Measurements from ENCODE around the gene KIAA0319L.
"Not testable (repeated sequence)": the region's sequence is repeated elsewhere in the genome, so short reads cannot be mapped to it uniquely, and the experiment has no call there.

KIAA0319L gene

GRCh38 chr1:35475356-35475755 is 81.8 kb downstream of the KIAA0319L start:
- H3F3A ChIP-seq (ENCODE audit: control insufficient read depth, insufficient read depth) = no peaks in the 10 kb centered on the region
- no peaks in the 10 kb centered on the region for H3K79me2 ChIP-seq (ENCODE audit: control insufficient read depth, low read length)
- H3K4me3 ChIP-seq (ENCODE audit: low read length) = no peak overlapping the region
- peaks cover 4% of the 10 kb centered on the region; the same call in 1 of the 2 replicates for H3K36me3 ChIP-seq (ENCODE audit: control insufficient read depth, low read length)
- H3K9me2 ChIP-seq (replicated peaks; ENCODE audit: control insufficient read depth, low read length) = no peaks in the 10 kb centered on the region
- no peaks in the 10 kb centered on the region for H4K20me1 ChIP-seq (ENCODE audit: control insufficient read depth, insufficient read depth, low read depth, low read length)
- H3K27ac ChIP-seq (ENCODE audit: low read depth, low read length) = no peak overlapping the region
- no peaks in the 10 kb centered on the region for H3K4me1 ChIP-seq (ENCODE audit: control insufficient read depth, low read length)
- H3K4me2 ChIP-seq (ENCODE audit: low read length) = no peak overlapping the region
- H3K9me3 ChIP-seq (ENCODE audit: control insufficient read depth, insufficient read depth, low read length) = no peaks in the 10 kb centered on the region
- no peaks in the 10 kb centered on the region for H3K27me3 ChIP-seq (ENCODE audit: control insufficient read depth, low read length)
- TF ChIP-seq, protein P1, sequence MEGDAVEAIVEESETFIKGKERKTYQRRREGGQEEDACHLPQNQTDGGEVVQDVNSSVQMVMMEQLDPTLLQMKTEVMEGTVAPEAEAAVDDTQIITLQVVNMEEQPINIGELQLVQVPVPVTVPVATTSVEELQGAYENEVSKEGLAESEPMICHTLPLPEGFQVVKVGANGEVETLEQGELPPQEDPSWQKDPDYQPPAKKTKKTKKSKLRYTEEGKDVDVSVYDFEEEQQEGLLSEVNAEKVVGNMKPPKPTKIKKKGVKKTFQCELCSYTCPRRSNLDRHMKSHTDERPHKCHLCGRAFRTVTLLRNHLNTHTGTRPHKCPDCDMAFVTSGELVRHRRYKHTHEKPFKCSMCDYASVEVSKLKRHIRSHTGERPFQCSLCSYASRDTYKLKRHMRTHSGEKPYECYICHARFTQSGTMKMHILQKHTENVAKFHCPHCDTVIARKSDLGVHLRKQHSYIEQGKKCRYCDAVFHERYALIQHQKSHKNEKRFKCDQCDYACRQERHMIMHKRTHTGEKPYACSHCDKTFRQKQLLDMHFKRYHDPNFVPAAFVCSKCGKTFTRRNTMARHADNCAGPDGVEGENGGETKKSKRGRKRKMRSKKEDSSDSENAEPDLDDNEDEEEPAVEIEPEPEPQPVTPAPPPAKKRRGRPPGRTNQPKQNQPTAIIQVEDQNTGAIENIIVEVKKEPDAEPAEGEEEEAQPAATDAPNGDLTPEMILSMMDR (IDR thresholded peaks at IDR 0.05; ENCODE audit: low read depth, low read length, poor library complexity, severe bottlenecking) = no peak
- TF ChIP-seq EZH2phosphoT487 (IDR thresholded peaks at IDR 0.05; ENCODE audit: borderline replicate concordance, low read length) = no peak

DNA sequence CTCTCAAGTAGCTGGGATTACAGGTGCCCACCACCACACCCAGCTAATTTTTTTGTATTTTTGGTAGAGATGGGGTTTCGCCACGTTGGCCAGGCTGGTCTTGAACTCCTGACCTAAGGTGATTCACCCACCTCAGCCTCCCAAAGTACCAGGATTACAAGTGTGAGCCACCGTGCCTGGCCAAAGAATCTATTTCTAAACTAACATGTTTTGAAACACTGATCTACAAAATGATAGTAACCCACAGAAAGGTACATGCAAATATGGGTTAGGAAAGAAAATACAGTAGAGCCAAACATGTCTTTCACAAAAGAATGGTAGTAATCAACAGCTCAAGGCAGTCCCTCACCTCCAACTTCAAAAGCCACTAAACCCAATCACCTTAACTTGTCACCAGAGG is 84.0 kb downstream of the KIAA0319L start:
- not testable (repeated sequence) for H3K27me3 ChIP-seq (ENCODE audit: control insufficient read depth, low read length); H4K20me1 ChIP-seq (ENCODE audit: control insufficient read depth, insufficient read depth, low read depth, low read length); H3K79me2 ChIP-seq (ENCODE audit: control insufficient read depth, low read length); H3F3A ChIP-seq (ENCODE audit: control insufficient read depth, insufficient read depth); H3K36me3 ChIP-seq (ENCODE audit: control insufficient read depth, low read length); H3K9me3 ChIP-seq (ENCODE audit: control insufficient read depth, insufficient read depth, low read length); H3K4me2 ChIP-seq (ENCODE audit: low read length); H3K4me1 ChIP-seq (ENCODE audit: control insufficient read depth, low read length); H3K4me3 ChIP-seq (ENCODE audit: low read length); H3K27ac ChIP-seq (ENCODE audit: low read depth, low read length); H3K9me2 ChIP-seq (replicated peaks; ENCODE audit: control insufficient read depth, low read length)

GRCh38 chr1:35470977-35471613 is 86.1 kb downstream of the KIAA0319L start:
- Histone ChIP-seq H3K4me3 (ENCODE audit: low read length) (no peak overlapping the region), H3K79me2 (ENCODE audit: control insufficient read depth, low read length) (no peaks in the 10 kb centered on the region), H3K36me3 (ENCODE audit: control insufficient read depth, low read length) (peaks cover 11% of the 10 kb centered on the region), H3K4me2 (ENCODE audit: low read length) (no peak overlapping the region), H4K20me1 (ENCODE audit: control insufficient read depth, insufficient read depth, low read depth, low read length) (no peaks in the 10 kb centered on the region), H3K27me3 (ENCODE audit: control insufficient read depth, low read length) (no peaks in the 10 kb centered on the region), H3K4me1 (ENCODE audit: control insufficient read depth, low read length) (no peaks in the 10 kb centered on the region), H3K27ac (ENCODE audit: low read depth, low read length) (no peak overlapping the region), H3K9me3 (ENCODE audit: control insufficient read depth, insufficient read depth, low read length) (peaks cover 3% of the 10 kb centered on the region; the same call in 1 of the 2 replicates), H3K9me2 (replicated peaks; ENCODE audit: control insufficient read depth, low read length) (no peaks in the 10 kb centered on the region), H3F3A (ENCODE audit: control insufficient read depth, insufficient read depth) (no peaks in the 10 kb centered on the region)
- TF ChIP-seq EZH2phosphoT487 (IDR thresholded peaks at IDR 0.05; ENCODE audit: borderline replicate concordance, low read length) = no peak
- TF ChIP-seq, protein P1 (IDR thresholded peaks at IDR 0.05; ENCODE audit: low read depth, low read length, poor library complexity, severe bottlenecking) = no peak

DNA sequence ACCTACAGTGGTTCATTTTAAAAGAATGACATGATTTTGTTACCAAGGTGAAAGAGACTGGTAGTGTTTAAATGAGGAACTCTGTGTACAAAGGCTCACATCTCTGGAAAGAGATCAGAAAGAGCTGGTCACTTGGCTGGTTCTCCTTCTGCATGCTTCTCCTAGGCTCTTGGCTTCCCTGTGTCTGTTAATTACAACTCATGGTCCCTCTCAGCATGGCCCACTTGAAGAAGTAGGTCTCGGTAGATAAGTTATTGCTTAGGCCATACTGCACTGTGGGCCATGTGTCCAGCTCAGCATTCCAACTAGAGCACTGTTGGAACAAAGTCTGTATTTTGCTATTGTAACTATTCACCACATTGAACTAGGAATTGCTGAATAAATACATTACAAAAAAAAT is 91.1 kb downstream of the KIAA0319L start:
- Histone ChIP-seq H3K4me2 (ENCODE audit: low read length) (no peak overlapping the region), H3K27ac (ENCODE audit: low read depth, low read length) (no peak overlapping the region), H3F3A (ENCODE audit: control insufficient read depth, insufficient read depth) (no peaks in the 10 kb centered on the region), H3K4me3 (ENCODE audit: low read length) (no peak overlapping the region), H3K9me2 (replicated peaks; ENCODE audit: control insufficient read depth, low read length) (no peaks in the 10 kb centered on the region), H4K20me1 (ENCODE audit: control insufficient read depth, insufficient read depth, low read depth, low read length) (no peaks in the 10 kb centered on the region), H3K9me3 (ENCODE audit: control insufficient read depth, insufficient read depth, low read length) (peaks cover 5% of the 10 kb centered on the region; the same call in 1 of the 2 replicates), H3K36me3 (ENCODE audit: control insufficient read depth, low read length) (peaks cover 37% of the 10 kb centered on the region), H3K79me2 (ENCODE audit: control insufficient read depth, low read length) (no peaks in the 10 kb centered on the region), H3K27me3 (ENCODE audit: control insufficient read depth, low read length) (no peaks in the 10 kb centered on the region), H3K4me1 (ENCODE audit: control insufficient read depth, low read length) (no peaks in the 10 kb centered on the region)
- TF ChIP-seq, protein P1 (IDR thresholded peaks at IDR 0.05; ENCODE audit: low read depth, low read length, poor library complexity, severe bottlenecking) = no peak
- no peak for TF ChIP-seq EZH2phosphoT487 (IDR thresholded peaks at IDR 0.05; ENCODE audit: borderline replicate concordance, low read length)

DNA sequence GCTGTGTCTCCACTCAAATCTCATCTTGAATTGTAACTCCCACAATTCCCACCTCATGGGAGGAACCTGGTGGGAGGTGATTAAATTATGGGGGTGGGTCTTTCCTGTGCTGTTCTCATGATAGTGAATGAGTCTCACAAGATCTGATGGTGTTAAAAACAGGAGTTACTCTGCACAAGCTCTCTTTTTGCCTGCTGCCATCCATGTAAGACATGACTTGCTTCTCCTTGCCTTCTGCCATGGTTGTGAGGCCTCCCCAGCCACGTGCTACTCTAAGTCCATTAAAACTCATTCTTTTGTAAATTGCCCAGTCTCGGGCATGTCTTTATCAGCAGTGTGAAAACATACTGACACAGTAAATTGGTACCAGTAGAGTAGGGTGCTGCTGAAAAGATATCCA is 93.5 kb downstream of the KIAA0319L start:
- not testable (repeated sequence) for H3K27ac ChIP-seq (ENCODE audit: low read depth, low read length); H3K27me3 ChIP-seq (ENCODE audit: control insufficient read depth, low read length); H3K4me2 ChIP-seq (ENCODE audit: low read length); H3K9me2 ChIP-seq (replicated peaks; ENCODE audit: control insufficient read depth, low read length); H3K4me3 ChIP-seq (ENCODE audit: low read length); H4K20me1 ChIP-seq (ENCODE audit: control insufficient read depth, insufficient read depth, low read depth, low read length); H3K9me3 ChIP-seq (ENCODE audit: control insufficient read depth, insufficient read depth, low read length); H3K4me1 ChIP-seq (ENCODE audit: control insufficient read depth, low read length); H3K79me2 ChIP-seq (ENCODE audit: control insufficient read depth, low read length); H3F3A ChIP-seq (ENCODE audit: control insufficient read depth, insufficient read depth)
- H3K36me3 ChIP-seq (ENCODE audit: control insufficient read depth, low read length) = peaks cover 34% of the 10 kb centered on the region

Measured in DOHH2 (cell line).